Heart right ventricle (tissue), 16 donors: ENCODE results near the gene TSR2. TPM values are rescaled to one million over a fixed set of nuclear protein-coding genes. Genes with fewer than 3 reads are reported as not detected.

Source experiments
- ATAC-seq, 8 donors: fragments of 200-7000 bp; cut with Tn5 transposase; one replicate each; pipeline ENCODE4 v1.9.1; 2020; ENCODE audit warnings: mild to moderate bottlenecking in 8 of 8, moderate library complexity in 8 of 8, moderate number of reproducible peaks in 1 of 8
- DNase-seq, 2 donors: peaks; one replicate each; pipeline ENCODE4 v3.0.0-alpha.2; 2020
- H3K27ac ChIP-seq, 10 donors: fragments of 200-600 bp; sonication (generic) in 2 of 10; one replicate each; pipeline versions ENCODE4 v1.5.0 to v1.8.0; 2020 to 2022; ENCODE audit warnings: mild to moderate bottlenecking in 3 of 10
- H3K27me3 ChIP-seq, 7 donors: fragments of 200-600 bp; one replicate each; pipeline ENCODE4 v1.8.0; 2021 to 2022; ENCODE audit warnings: mild to moderate bottlenecking in 2 of 7
- H3K36me3 ChIP-seq, 9 donors: fragments of 200-600 bp; sonication (generic) in 1 of 9; one replicate each; pipeline versions ENCODE4 v1.5.0 to v1.8.0; 2020 to 2022; ENCODE audit warnings: mild to moderate bottlenecking in 2 of 9
- H3K4me1 ChIP-seq, 9 donors: fragments of 200-600 bp; sonication (generic) in 1 of 9; one replicate each; pipeline versions ENCODE4 v1.5.0 to v1.8.0; 2020 to 2022; ENCODE audit warnings: mild to moderate bottlenecking in 4 of 9
- H3K4me3 ChIP-seq, 10 donors: fragments of 200-600 bp; sonication (generic) in 2 of 10; one replicate each; pipeline versions ENCODE4 v1.5.0 to v1.8.0; 2020 to 2022; ENCODE audit warnings: mild to moderate bottlenecking in 7 of 10, moderate library complexity in 2 of 10
- H3K9me3 ChIP-seq, 11 donors: fragments of 200-600 bp in 10 of 11; sonication (generic) in 2 of 11; one replicate each; pipeline versions ENCODE4 v1.5.0 to v1.8.0; 2013 to 2022; ENCODE audit warnings: mild to moderate bottlenecking in 2 of 11, control low read depth in 1 of 11, moderate library complexity in 1 of 11
- CTCF ChIP-seq, 9 donors: fragments of 200-600 bp; sonication (generic) in 2 of 9; IDR thresholded peaks; one replicate each; pipeline versions ENCODE4 v1.5.0 to v1.8.0; 2021 to 2022; ENCODE audit warnings: antibody characterized with exemption in 9 of 9, mild to moderate bottlenecking in 5 of 9, moderate library complexity in 1 of 9
- WGBS, 2 donors: extraction: QIAGEN DNeasy Blood & Tissue Kit; methylation state at CpG; one replicate each; pipeline ENCODE4 v1.1.7; 2013; ENCODE audit warnings: inconsistent platforms in 1 of 2; 5-methylcytosine and 5-hydroxymethylcytosine counted together
- intact Hi-C, 10 donors: fragments of 100-400 bp; cut with DNase I; formaldehyde crosslinking; loops; one replicate each; pipeline versions ENCODE4 v1.11.1 to v1.14.2; 2022
- polyA plus RNA-seq, 2 donors: library from polyadenylated mRNA; stranded (reverse); fragments of 200-250 nt; gene quantifications; one replicate each; pipeline ENCODE4 v1.2.3, GENCODE V29; 2013
- total RNA-seq, 10 donors: library from RNA; stranded (reverse); fragmentation: NEBNext Ultra II Directional in 3 of 10; extraction: Animal tissue kit (Norgen Biotek cat#: 25700) in 3 of 10; gene quantifications; one replicate each; pipeline versions ENCODE4 v1.2.1 to v1.2.4, GENCODE V29; 2021 to 2023
- donor health status: Arrhythmogenic right ventricular cardiomyopathy.
- donor health status: ischemic (EF 13 %, LVEDD 7.1; RV severe dilation, severe dysfunction).
- donor health status: healthy with polysubstance abuse.
- donor health status: DM: no; HTN: yes; CAD: no.
- donor health status: DM: no; HTN: no; CAD: no.
- donor health status: ischemic (EF 25% LVEDD 6.9; RV normal size, moderate dysfunction).
- donor health status: ischemic (EF 25% LVEDD 5.7; RV mildly dilated, moderate dysfunction).
- donor health status: healthy.
- donor health status: DM: yes; HTN: yes; CAD: no.
- donor health status: Ischemic cardiomyopathy.
- donor health status: ischemic (EF 35%, LVEDD 5.7; RV mildly dilated, moderate dysfunction).
- donor health status: nonischemic (EF 11% LVEDD 7.7; RV severe dilation, severe dysfunction).
- donor health status: DM: yes; HTN: yes; CAD: no.
- donor health status: PGD.
- donor health status: ischemic (EF 29% LVEDD 5.4; RV normal size, mild dysfunction).
- donor health status: nonischemic (EF 23%, LVEDD 6.1; RV moderate dilation, normal function).

The TSR2 gene
- total and polyA plus RNA-seq, 12 donors, result 34.3 to 48.6 (median 40.2) TPM

GRCh38 chrX:54435121-54435520 is 5.1 kb upstream of the TSR2 start:
- 62 to 63% methylated on average over 2 of the region's 2 CpGs for WGBS, 2 donors
- no peak overlapping the region for H3K27ac ChIP-seq
- TF ChIP-seq CTCF (IDR thresholded peaks at IDR 0.05), result no peak
- H3K36me3 ChIP-seq, result no peaks in the 10 kb centered on the region
- intact Hi-C loops, result no loop called here
- H3K9me3 ChIP-seq, result no peaks in the 10 kb centered on the region
- H3K4me1 ChIP-seq, result peaks cover 0 to 5% (median 0%) of the 10 kb centered on the region in 9 donors
- ATAC-seq (no peak), DNase-seq (no peak)
- peaks cover 0 to 11% (median 0%) of the 10 kb centered on the region in 7 donors for H3K27me3 ChIP-seq
- no peak overlapping the region for H3K4me3 ChIP-seq

- no peak for DNase-seq
- ATAC-seq, result no peak
- TF ChIP-seq CTCF (IDR thresholded peaks at IDR 0.05), result no peak
These were observed 2.6 kb downstream of the TSR2 start for GRCh38 chrX:54442790-54443189.

DNA sequence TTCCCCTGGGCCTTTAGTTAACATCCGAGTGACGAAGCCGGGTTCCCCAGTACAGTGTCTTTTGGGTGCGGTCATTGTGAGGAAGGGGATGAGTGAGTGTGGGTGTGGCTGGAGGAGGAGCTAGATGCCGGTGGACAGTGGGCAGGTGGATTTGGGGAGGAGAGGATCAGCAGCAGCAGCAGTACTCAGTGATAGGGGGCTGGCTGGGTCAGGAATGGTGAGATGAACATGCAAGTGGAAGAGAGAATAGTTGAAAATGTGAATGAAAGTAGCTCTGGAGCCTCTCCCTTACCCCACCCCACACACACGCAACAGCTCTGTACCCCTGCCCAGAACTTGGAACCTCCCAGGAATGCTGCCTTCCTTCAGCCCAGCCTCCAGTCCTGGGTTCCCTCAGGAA is 4.5 kb downstream of the TSR2 start:
- peaks cover 0 to 60% (median 0%) of the 10 kb centered on the region in 9 donors for H3K36me3 ChIP-seq
- WGBS, 2 donors, result 71 to 79% methylated on average over 6 of the region's 6 CpGs
- H3K4me3 ChIP-seq, result no peak overlapping the region

More at GRCh38 chrX:54442790-54443189, 2.6 kb downstream of the TSR2 start:
- Histone ChIP-seq H3K4me3 (no peak overlapping the region), H3K36me3 (peaks cover 0 to 41% (median 0%) of the 10 kb centered on the region in 9 donors), H3K27ac (no peak overlapping the region), H3K4me1 (peaks cover 0 to 19% (median 12%) of the 10 kb centered on the region in 9 donors), H3K27me3 (peaks cover 0 to 11% (median 0%) of the 10 kb centered on the region in 7 donors), H3K9me3 (no peaks in the 10 kb centered on the region)
- intact Hi-C loops, result loop anchor here in 1 of 10 donors (10.0 kb wide), 1 partner anchor 52 kb away; the partner anchor contains the start of gene FGD1

GRCh38 chrX:54446084-54446483 is 5.9 kb downstream of the TSR2 start:
- ATAC-seq (peak in 1 of 8 donors; percentile 55), DNase-seq (no peak)
- Histone ChIP-seq H3K27ac (no peak overlapping the region), H3K4me3 (no peak overlapping the region), H3K4me1 (peaks cover 0 to 12% (median 7%) of the 10 kb centered on the region in 9 donors), H3K36me3 (peaks cover 0 to 65% (median 0%) of the 10 kb centered on the region in 9 donors), H3K9me3 (no peaks in the 10 kb centered on the region), H3K27me3 (peaks cover 0 to 4% (median 0%) of the 10 kb centered on the region in 7 donors)
- no peak for TF ChIP-seq CTCF (IDR thresholded peaks at IDR 0.05)
- whole genome bisulfite sequencing, 2 donors, result 78 to 85% methylated on average over 15 to 17 of the region's 17 CpGs
- intact Hi-C loops, result loop anchor here in 1 of 10 donors (10.0 kb wide), 1 partner anchor 49 kb away; the partner anchor contains the start of gene FGD1

More for the DNA sequence above, 4.5 kb downstream of the TSR2 start:
- intact Hi-C loops, result loop anchor here in 1 of 10 donors (10.0 kb wide), 1 partner anchor 50 kb away; the partner anchor contains the start of gene FGD1
- ATAC-seq, result no peak
- peaks cover 0 to 14% (median 11%) of the 10 kb centered on the region in 9 donors for H3K4me1 ChIP-seq
- no peaks in the 10 kb centered on the region for H3K9me3 ChIP-seq
- no peak overlapping the region for H3K27ac ChIP-seq
- peaks cover 0 to 4% (median 0%) of the 10 kb centered on the region in 7 donors for H3K27me3 ChIP-seq
- DNase-seq, result no peak
- TF ChIP-seq CTCF (IDR thresholded peaks at IDR 0.05), result no peak
